ENCODE data around the gene ZNF101.
A peak's percentile ranks its signal among the peaks of the same experiment; 100 is the strongest.

The ZNF101 gene

DNA sequence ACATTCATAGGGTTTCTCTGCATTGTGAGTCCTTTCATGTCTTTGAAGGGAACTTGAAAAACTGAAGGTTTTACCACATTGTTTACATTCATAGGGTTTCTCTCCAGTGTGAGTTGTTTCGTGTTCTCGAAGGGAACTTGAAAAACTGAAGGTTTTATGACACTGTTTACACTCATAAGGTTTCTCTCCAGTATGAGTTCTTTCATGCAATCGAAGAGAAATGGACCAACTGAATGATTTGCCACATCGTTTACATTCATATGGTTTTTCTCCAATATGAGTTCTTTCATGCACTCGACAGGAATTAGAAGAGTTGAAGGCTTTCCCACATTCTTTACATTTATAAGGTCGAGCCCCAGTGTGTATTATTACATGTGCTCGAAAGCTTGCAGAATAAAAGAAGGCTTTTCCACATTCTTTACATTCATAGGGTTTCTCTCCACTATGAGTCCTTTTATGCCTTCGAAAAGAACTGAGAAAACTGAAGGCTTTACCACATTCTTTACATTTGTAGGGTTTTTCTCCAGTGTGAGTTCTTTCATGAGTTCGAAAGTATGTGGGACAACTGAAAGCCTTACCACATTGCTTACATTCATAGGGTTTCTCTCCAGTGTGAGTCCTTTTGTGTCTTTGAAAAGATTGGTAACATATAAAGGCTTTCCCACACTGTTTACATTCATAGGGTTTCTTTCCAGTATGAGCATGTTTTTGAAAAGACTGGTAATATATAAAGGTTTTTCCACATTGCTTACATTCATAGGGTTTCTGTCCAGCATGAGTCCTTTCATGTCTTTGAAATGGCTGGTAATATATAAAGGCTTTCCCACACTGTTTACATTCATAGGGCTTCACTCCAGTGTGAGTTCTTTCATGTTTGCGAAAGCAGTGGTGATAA is 43.5 kb downstream of the ZNF101 start:
- no peak overlapping the region for H3K4me3 ChIP-seq (ENCODE audit: low read depth, low read length)
- TF ChIP-seq, protein P1, sequence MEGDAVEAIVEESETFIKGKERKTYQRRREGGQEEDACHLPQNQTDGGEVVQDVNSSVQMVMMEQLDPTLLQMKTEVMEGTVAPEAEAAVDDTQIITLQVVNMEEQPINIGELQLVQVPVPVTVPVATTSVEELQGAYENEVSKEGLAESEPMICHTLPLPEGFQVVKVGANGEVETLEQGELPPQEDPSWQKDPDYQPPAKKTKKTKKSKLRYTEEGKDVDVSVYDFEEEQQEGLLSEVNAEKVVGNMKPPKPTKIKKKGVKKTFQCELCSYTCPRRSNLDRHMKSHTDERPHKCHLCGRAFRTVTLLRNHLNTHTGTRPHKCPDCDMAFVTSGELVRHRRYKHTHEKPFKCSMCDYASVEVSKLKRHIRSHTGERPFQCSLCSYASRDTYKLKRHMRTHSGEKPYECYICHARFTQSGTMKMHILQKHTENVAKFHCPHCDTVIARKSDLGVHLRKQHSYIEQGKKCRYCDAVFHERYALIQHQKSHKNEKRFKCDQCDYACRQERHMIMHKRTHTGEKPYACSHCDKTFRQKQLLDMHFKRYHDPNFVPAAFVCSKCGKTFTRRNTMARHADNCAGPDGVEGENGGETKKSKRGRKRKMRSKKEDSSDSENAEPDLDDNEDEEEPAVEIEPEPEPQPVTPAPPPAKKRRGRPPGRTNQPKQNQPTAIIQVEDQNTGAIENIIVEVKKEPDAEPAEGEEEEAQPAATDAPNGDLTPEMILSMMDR (IDR thresholded peaks at IDR 0.05; ENCODE audit: insufficient read depth, low read depth, low read length, missing control alignments) = no peak
- DNase-seq (ENCODE audit: low read depth) = no peak

DNA sequence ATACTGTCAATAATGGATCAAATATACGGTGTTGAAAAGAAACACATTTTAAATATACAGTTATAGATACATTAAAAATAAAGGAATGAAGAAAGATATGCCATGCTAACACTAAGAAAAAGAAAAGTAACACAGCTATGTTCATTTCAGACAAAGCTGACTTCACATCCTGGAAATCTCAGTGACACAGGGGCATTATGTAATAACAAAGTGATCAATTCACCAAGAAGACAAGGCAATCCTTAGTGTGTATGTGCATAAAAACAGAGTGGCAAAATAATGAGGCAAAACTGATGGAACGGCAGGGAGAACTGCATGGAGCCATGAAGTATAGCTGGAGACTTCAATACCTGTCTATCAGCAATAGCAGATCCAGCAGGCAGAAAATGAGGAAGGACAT is 51.2 kb downstream of the ZNF101 start:
- no peak overlapping the region for H3K4me3 ChIP-seq (ENCODE audit: low read depth, low read length)
- no peak for DNase-seq (ENCODE audit: low read depth)
- TF ChIP-seq, protein P1 (IDR thresholded peaks at IDR 0.05; ENCODE audit: insufficient read depth, low read depth, low read length, missing control alignments) = no peak

DNA sequence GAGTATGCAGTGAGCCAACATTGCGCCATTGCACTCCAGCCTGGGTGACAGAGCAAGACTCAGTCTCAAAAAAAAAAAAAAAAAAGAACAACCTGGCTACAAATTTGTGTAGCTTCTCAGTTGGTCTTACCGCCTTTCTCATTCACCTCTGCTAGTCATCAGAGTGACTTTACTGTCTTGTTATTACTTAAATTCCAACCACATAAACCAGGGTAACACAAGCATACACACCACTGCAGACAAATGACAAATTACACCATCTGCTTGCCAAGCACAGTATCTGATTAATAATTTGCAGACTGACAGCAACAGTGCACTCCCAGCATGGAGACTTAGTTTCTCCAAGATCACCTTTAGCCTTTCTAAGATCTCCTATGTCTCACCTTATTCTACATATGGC is 53.3 kb downstream of the ZNF101 start:
- no peak for DNase-seq (ENCODE audit: low read depth)
- TF ChIP-seq, protein P1 (IDR thresholded peaks at IDR 0.05; ENCODE audit: insufficient read depth, low read depth, low read length, missing control alignments) = no peak
- H3K4me3 ChIP-seq (ENCODE audit: low read depth, low read length) = no peak overlapping the region

DNA sequence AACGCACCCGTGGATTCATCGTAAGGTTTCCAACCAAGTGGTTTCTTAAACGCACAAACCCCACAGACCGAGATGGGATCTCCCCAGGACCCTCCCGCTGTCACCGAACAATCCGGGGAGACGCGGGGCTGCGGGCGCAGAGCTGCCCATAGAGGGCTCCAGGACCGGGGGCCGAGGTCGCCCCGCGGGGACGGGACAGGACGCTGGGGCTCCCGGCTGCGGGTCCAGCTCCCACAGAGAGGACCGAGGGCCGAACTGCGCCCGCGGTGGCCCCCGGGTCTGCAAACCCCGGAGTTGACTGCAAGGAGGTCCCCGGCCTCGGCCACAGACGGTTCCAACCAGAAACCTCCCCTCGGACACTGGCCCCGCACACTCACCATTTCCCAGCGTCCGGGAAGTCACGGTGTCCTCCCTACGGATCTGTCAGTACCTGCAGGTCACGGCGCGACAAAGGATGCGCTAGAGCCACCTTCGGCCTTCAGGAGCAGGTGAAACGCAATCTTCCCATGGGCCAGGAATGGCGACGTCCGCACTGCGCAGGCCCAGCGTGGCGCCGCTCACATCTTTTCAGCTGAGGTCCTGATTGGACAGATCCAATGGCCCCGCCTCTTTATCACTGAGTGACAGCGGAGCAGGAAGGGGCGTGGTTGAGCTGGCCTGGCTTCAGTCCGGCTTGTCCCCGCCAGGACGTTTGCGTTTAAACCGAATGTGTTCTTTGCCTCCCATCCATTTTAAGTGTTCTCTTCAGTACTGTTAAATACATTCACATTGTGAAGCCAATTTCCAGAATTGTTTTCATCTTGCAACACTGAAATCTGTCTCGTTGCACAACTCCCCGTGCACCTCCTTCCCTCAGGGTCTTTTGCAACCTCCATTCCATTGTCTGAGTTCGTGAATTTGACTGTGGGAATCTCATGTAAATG is 64.2 kb downstream of the ZNF101 start, which contains the start of gene ZNF14:
ZNF14 (minus strand) TSS at position 534 of the 923 bp plus-strand sequence; CDS start at position 380, 154 bp downstream.
- peak; percentile 96 for DNase-seq (ENCODE audit: low read depth)
- TF ChIP-seq, protein P1 (IDR thresholded peaks at IDR 0.05; ENCODE audit: insufficient read depth, low read depth, low read length, missing control alignments) = peak; percentile 16
- H3K4me3 ChIP-seq (ENCODE audit: low read depth, low read length) = peak within 1 kb of the TSS; percentile 85

Measured in GM12865 (cell line).